Endothelial cell of hepatic sinusoid (primary cell): ENCODE measurements around the gene HDAC4.

Source experiments
- in situ Hi-C: cut with HindIII; loops from 2 replicates; pipeline ENCODE4 v1.10.0; 2017; ENCODE audit warnings: low sequenced_read_pairs

HDAC4 gene

GRCh38 chr2:239331560-239331959, 69.3 kb downstream of the HDAC4 start:
- in situ Hi-C loops: no loop called here

- in situ Hi-C loops: no loop called here
Observed at GRCh38 chr2:239330836-239331235, 70.0 kb downstream of the HDAC4 start.

GRCh38 chr2:239329972-239330572, 70.7 kb downstream of the HDAC4 start:
- in situ Hi-C loops: no loop called here

GRCh38 chr2:239329284-239329971, 71.4 kb downstream of the HDAC4 start:
- in situ Hi-C loops: no loop called here

GRCh38 chr2:239328351-239329191, 72.2 kb downstream of the HDAC4 start:
- in situ Hi-C loops: no loop called here

- in situ Hi-C loops: no loop called here
Observed at GRCh38 chr2:239327536-239328350, 73.1 kb downstream of the HDAC4 start.

- in situ Hi-C loops: no loop called here
Observed at GRCh38 chr2:239326831-239327535, 73.8 kb downstream of the HDAC4 start.

- in situ Hi-C loops: no loop called here
Observed at GRCh38 chr2:239324456-239324855, 76.4 kb downstream of the HDAC4 start.

- in situ Hi-C loops: no loop called here
Observed at GRCh38 chr2:239323447-239323846, 77.4 kb downstream of the HDAC4 start.

GRCh38 chr2:239322416-239323086, 78.3 kb downstream of the HDAC4 start:
- in situ Hi-C loops: no loop called here

- in situ Hi-C loops: no loop called here
Observed at GRCh38 chr2:239321596-239322415, 79.0 kb downstream of the HDAC4 start.

GRCh38 chr2:239318790-239319661, 81.8 kb downstream of the HDAC4 start:
- in situ Hi-C loops: no loop called here

GRCh38 chr2:239318151-239318611, 82.6 kb downstream of the HDAC4 start:
- in situ Hi-C loops: no loop called here

GRCh38 chr2:239316562-239317465, 84.0 kb downstream of the HDAC4 start:
- in situ Hi-C loops: no loop called here

- in situ Hi-C loops: no loop called here
Observed at GRCh38 chr2:239315308-239315707, 85.5 kb downstream of the HDAC4 start.

- in situ Hi-C loops: no loop called here
Observed at GRCh38 chr2:239313776-239314175, 87.0 kb downstream of the HDAC4 start.
